Right kidney (tissue), 1 donor: ENCODE data around the gene EXOC6.
A peak's percentile ranks its signal among the peaks of the same experiment; 100 is the strongest.
"Not testable (repeated sequence)": the region's sequence is repeated elsewhere in the genome, so short reads cannot be mapped to it uniquely, and the experiment has no call there.

Experiments used
- DNase-seq: peaks from one replicate; pipeline ENCODE4 v3.0.0-alpha.2; 2016

The EXOC6 gene

DNA sequence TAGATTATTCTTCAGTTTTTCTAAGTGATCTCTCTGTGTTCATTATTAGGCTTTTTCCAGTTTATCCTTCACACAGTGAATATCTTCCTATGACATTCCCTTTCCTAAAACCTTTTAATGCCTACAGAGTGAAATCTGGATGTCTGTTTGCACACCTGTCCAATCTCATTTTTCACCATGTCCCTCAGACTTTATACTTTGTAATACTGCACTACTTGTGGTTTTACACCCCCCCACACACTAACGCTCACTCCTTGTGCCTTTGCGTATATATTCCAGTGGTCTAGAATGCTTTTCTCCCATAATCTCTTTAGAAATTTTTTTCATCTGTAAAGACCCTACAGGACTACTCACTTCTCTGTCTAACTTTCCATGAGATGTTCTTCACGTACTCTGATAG is 98.2 kb downstream of the EXOC6 start:
- no peak for DNase-seq

GRCh38 chr10:92952573-92952972 is 104.3 kb downstream of the EXOC6 start:
- not testable (repeated sequence) for DNase-seq

GRCh38 chr10:92957223-92958010 is 109.1 kb downstream of the EXOC6 start:
- no peak for DNase-seq

- no peak for DNase-seq
Measured at GRCh38 chr10:92961638-92962037, 113.3 kb downstream of the EXOC6 start.

GRCh38 chr10:92965314-92965713 is 117.0 kb downstream of the EXOC6 start:
- peak; percentile 1 for DNase-seq

GRCh38 chr10:92967641-92968040 is 119.3 kb downstream of the EXOC6 start:
- no peak for DNase-seq

DNA sequence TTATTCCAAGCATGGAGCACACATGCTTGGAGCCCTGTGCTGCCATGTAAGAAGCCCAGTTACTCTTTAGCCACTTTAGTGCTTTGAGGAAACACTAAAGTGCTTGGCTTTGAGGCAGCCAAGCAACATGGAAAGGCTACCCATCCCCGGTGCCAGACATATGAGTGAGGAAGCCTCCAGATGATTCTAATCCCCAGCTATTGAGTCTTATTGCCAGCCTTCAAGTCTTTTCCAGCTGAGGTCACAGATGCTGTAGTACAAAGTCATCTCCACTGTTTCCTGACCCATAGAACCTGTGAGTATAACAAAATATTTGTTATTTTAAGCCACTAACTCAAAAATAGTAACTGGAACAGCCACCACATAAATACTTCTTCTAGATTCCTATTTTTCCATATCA is 120.8 kb downstream of the EXOC6 start:
- no peak for DNase-seq

DNA sequence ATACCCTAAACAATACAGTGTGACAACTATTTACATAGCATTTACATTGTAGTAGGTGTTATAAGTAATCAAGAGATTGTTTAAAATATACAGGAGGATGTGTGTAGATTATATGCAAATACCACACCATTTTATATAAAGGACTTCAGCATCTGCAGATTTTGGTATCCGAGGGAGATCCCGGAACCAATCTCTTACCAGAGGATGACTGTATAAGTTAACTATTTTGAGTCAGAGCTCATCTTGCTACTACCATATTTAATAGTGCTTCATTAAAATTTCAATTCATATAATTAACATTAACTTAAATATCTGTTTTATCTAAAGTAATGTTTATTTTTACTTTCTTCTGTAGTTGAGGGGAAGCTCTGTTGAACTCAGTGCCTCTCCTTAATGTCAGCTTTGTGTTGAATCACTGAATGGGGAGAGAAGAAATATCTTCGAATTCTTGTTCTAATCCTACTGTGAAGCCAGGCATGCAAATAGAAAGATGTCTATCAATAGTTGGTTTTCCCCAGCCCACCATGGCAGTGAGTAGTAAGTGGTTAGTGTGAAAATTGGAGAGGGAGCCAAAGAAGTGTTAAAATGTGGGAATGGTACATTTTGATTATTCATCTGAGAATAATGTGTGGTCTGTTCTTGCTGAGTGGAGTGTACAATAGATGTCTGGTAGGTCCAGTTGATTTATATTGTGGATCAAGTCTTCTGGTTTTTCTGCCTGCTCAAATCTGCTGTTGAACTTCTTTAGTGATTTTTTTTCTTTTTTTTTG is 122.2 kb downstream of the EXOC6 start:
- DNase-seq = no peak

GRCh38 chr10:92972066-92972870 is 123.9 kb downstream of the EXOC6 start:
- DNase-seq = no peak

DNA sequence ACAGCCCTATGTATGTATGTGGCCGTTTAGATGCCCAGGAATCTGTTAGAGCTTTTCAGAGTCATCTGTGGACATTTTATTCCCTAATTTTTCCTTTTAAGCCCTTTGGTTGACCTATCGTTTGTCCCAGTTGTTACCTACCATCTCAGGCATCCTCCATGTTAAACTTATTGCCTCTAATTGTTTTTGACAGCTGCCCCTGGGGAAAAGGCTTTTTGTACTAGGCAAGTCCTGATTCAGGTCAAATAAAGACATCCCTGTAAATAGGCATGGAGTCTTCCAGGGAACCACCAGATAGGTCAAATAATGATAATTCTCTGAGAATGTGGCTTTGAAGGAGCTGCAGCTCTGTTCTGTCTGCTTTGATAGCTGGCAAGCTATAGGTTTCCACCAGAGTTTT is 124.6 kb downstream of the EXOC6 start:
- no peak for DNase-seq

DNA sequence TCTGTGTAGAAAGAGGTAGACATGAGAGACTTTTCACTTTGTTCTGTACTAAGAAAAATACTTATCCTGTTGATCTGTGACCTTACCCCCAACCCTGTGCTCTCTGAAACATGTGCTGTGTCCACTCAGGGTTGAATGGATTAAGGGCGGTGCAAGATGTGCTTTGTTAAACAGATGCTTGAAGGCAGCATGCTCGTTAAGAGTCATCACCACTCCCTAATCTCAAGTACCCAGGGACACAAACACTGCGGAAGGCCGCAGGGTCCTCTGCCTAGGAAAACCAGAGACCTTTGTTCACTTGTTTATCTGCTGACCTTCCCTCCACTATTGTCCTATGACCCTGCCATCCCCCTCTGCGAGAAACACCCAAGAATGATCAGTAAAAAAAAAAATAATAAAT is 128.0 kb downstream of the EXOC6 start:
- not testable (repeated sequence) for DNase-seq

- DNase-seq = no peak
Measured at GRCh38 chr10:92989250-92989649, 140.9 kb downstream of the EXOC6 start.

GRCh38 chr10:92990615-92991014 is 142.3 kb downstream of the EXOC6 start:
- no peak for DNase-seq

DNA sequence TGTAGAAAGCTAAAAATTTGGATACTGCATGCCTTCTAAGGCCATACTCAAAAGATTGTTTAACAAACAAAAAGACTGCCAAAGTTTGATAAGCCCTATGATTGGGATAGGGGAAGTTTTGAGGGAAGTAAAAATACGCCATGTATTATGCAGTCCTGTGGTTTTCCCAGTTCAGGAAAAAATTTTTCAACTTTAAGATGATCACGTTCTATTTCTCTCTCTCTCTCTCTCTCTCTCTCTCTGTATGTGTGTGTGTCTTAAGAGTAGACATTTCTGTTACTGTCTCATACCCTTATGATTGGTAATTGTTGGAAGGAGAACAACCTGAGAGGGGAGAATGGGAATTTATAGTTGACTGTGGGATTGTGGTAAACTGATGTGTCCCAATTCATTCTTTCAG is 143.2 kb downstream of the EXOC6 start:
- no peak for DNase-seq

DNA sequence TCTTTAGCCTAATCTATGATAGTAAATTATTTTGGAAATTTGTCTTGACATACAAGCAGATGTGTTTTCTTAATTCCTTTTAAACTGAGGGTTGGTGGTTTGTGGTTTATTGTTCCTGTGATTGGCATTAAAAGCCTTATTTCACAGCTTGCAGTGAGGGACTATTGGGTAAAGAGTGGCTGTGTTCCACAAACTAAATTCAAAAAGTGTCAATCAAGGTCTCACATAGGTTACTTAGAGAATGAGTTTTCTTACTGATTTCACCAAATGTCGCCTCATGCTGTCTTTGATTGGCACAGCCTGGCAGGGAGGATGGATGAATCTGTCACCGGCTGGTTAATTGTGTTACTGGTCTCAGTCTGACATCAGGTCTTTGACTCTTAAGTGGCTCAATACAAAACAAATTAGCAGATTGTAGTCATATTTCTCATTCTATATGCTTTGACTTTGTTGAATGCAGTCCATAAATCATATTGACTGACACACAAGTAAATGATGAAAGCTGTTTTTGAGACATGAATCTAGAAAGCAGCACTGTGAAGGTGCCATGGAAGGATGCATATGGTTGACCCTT is 145.5 kb downstream of the EXOC6 start:
- DNase-seq = no peak

DNA sequence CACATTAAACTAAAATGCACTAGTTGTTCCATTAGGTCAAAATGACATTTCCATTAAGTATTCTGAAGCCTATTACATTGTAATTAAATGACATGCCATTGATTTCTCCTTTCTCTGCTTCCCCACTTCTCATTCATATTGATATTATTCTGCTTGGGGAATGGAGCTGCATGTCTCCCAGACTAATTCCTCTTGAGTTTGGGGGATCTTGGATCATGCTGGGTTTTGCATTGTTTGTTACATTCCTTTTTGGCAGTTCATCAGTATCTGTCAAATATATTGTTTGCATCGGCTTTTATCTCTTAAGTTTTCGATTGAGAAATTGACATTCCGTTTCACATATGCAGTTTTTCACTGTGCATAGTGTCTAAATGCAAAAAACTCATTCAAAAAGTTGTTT is 147.2 kb downstream of the EXOC6 start:
- no peak for DNase-seq

GRCh38 chr10:92997620-92998019 is 149.3 kb downstream of the EXOC6 start:
- no peak for DNase-seq

GRCh38 chr10:92999191-92999590 is 150.9 kb downstream of the EXOC6 start:
- no peak for DNase-seq

DNA sequence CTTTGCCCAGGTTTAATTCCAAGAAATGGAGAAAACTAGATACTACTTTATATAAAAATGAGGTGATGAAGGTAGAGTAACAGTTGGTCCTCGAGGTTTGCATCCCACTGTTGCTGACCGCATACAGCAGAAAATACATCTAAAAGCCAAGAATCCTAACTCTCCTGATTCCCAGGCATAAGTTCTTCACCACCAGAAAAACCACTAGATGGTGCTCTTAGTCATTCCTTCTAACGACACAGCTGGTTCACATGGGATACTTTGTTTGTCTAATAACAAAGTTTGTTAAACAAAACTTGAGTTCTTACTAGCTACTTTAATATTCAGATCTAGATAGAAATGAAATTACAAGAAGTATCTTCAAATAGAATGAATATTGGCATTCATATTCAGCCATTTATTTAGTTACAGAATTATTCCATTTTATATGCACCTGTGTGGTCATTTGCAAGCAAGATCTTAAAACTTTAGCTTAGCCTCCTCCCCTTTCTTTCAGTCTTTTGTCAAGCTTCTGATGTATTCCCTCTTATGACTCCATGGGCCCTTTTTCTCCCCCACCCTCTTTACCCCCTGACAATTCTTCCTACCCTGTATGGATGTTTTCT is 158.2 kb downstream of the EXOC6 start:
- no peak for DNase-seq

DNA sequence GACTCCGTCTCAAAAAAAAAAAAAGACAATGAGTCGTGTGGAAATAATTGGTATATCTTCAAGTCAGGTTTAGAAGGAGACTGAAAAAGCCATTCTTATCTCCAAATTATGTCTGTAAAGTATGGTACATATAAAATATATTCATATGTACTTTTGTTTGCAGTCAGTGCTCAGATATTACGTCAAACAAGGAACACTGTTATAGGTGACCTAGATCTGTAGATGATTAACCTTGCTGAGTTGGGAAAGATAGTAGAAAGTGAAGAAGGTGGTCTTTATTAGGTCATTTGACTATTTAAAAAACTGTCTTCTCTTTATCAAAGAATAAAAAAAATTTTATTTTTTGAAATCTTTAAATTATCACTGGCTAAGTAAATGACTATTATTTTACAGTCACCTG is 167.4 kb downstream of the EXOC6 start:
- DNase-seq = no peak

GRCh38 chr10:93023013-93023650 is 174.8 kb downstream of the EXOC6 start:
- no peak for DNase-seq

- DNase-seq = no peak
Measured at GRCh38 chr10:93026072-93026471, 177.8 kb downstream of the EXOC6 start.
